UCSD-AML1 (cell line): ENCODE data around the gene MMP23B.

Experiments used
- DNase-seq: peaks from one replicate; lab custom pipeline; 2025; ENCODE audit not compliant: unreplicated experiment; lab: John Stamatoyannopoulos, UW

The MMP23B gene

GRCh38 chr1:1618396-1619068, 13.4 kb upstream of the MMP23B start:
- DNase-seq = no peak

DNA sequence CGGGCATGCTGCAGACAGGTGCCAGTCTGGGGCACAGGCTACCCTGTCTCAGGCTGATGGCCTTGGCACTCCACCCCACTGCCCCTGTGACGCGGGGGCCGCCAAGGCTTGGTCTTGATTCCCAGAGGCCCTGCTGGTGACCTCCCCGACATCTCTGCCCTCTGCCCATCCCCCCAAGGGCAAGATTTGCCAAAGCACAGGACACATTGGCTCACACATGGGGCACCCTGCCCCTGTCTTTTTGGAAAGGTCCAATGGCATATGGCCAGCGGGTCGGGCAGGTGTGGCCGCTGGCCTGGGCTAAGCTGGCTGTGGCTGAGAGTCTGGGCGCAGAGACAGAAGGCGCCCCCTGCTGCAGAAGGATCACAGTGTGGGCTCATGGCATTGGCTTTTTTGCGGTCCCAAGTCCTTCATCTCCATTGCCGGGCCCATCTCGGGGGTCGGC, 12.0 kb upstream of the MMP23B start:
- DNase-seq = peak; percentile 33

DNA sequence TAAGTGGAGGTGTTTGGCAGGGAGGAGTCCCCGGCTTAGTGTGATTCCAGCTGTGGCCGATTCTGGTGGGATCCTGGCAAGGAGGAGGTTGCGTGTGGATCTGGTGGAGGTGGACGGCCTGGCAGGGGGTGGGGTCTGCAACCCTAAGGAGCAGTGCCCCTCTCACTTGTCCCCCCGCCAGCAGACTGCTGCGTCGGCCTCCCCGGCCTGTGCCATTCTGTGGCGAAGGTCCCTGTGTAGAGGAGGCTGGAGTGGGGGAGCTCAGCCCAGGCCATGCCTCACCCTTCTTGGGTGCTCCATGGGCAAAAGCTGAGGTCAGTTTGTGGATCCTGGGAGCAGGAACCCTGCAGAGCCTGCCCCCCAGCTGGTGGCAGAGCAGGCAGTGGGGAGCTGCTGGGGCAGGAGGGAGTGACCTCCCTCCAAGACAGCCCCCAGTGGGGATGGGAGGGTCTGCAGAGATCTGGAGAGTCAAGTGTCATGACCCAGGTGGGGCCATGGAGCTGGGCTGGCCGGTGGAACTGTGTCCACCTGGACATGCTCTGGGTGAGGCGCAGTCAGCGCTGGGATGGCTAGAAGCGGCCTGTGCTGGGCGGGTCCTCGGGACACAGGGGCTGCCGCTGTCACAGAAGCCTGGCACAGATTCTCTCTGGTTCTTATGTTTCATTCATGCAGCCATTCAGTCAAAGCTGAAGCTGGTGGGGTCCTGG, 11.4 kb upstream of the MMP23B start:
- no peak for DNase-seq

DNA sequence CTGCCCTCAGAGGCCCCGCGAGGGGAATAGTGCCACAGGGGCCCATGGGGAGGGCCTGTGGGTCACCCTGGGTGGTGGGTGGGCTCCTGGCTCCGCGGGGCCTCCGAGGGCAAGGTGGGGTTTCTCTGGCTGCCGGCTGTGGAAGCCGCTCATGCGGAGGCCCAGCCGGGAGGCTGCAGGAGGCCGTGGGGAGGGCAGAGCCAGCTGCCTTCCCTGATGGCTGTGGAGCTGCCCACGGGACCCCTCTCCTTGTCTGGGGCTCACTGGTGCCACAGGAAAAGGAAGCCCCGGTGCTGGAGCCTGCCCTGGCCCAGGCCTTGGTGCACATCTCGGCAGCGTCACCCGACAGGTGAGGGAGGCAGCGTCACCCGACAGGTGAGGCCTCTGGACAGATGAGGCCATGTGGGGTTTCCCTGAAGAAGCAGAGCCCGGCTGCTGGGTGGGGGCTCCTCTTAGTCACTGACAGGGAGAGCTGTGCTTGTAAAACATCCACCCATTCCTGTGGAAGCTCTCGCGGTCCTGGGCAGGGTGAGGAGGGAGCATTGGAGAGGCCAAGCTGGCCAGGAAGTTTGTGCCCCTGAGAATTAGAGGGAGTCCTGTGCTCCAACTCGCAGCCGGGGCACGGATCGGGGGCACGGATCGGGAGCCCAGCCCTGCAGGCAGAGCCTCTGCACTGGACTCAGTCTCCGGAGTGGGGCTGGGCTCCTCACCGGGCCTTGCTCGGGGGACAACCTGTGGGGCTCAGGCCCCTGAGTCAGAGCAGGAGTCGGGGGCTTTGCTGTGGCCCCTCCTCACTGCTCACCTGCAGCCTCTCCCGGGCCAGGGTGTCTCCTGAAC, 10.6 kb upstream of the MMP23B start:
- DNase-seq = no peak

- no peak for DNase-seq
These were observed 9.8 kb upstream of the MMP23B start for GRCh38 chr1:1622010-1622787.

DNA sequence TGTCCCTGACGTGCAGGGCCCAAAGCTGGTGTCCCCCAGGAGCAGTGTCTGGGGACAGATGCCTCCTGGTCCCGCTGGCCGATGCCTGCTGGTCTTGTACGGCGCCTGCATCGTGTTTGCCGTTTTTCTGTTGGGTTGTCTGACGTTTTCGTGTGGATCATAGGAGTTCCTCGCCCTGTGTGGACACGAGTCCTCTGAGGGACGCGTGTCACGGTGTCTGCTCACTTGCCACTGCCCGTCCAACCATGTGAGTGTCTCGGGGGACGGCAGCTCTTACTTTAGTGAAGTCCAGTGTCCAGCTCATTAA, 9.2 kb upstream of the MMP23B start:
- DNase-seq = no peak

- no peak for DNase-seq
These were observed 8.8 kb upstream of the MMP23B start for GRCh38 chr1:1623181-1623630.

DNA sequence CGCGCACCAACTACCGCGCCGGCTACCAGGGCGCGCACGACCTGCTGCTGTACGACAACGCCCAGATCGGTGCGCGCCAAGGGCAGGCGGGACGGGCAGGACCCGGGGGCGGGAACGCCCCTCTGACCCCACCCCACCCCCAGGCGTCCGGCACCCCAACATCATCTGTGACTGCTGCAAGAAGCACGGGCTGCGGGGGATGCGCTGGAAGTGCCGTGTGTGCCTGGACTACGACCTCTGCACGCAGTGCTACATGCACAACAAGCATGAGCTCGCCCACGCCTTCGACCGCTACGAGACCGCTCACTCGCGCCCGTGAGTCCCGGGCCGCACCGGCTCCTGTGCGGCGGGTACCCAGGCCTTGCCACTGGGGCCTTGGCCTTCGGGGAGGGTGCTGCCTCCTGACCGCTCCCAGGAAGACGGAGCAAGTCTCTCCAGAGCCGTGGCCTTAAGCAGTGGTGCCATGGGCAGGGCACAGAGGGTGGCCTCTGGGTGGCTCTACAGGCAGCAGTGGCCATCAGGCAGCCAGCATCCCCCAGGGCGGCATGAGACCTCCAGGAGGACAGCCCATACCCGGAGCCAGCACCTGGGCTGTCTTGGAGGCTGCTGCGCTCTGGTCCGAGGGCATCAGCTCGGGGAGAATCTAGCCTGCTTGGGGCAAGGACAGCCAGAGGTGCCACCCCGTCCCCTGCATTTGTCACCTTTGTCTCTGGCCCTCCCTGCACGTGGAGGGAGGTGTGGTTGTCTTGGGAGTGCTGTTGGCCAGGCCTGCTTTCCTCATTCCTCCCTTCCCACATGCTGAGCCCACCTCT, 8.1 kb upstream of the MMP23B start:
- DNase-seq = no peak

DNA sequence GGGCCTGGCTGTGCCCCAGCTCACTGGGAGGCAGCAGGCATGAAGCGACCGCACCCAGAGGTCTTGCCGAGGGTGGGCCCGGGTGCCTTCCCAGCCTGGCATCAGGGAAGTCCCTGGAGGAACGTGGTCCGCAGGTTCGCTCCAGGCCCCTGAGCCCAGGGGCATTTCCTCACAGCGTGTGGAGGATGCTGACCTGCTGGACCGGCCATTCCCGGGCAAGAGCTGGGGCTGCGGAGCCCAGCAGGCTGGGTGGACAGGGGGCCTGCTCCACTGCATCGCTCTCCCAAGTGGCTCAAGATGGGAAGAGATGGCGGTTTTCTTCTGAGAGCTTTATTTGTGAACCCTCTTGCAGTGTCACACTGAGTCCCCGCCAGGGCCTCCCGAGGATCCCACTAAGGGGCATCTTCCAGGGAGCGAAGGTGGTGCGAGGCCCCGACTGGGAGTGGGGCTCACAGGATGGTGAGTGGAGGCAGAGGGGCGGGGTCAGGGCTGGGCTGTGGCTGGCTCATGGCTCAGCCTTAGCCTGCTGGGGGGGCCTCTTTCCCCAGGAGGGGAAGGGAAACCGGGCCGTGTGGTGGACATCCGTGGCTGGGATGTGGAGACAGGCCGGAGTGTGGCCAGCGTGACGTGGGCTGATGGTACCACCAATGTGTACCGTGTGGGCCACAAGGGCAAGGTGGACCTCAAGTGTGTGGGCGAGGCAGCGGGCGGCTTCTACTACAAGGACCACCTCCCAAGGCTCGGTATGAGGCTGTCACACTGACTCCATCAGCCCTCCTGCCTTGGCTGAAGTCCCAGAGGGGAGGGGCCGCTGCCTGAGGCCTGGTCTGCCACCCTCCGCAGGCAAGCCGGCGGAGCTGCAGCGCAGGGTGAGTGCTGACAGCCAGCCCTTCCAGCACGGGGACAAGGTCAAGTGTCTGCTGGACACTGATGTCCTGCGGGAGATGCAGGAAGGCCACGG, 7.2 kb upstream of the MMP23B start:
- DNase-seq = no peak

DNA sequence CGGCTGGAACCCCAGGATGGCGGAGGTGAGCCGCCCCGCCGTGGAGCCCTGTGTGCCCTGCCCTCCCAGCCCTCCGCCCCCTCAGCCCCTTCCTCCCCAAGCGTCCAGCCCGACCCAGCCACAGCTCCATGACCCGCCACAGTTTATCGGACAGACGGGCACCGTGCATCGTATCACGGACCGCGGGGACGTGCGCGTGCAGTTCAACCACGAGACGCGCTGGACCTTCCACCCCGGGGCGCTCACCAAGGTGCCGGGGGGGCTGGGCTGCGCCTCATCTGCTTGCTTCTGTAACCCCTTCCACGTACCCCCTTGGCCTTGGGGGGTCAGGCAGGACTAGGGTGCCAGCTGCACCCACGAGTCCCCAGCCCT, 6.6 kb upstream of the MMP23B start:
- no peak for DNase-seq

DNA sequence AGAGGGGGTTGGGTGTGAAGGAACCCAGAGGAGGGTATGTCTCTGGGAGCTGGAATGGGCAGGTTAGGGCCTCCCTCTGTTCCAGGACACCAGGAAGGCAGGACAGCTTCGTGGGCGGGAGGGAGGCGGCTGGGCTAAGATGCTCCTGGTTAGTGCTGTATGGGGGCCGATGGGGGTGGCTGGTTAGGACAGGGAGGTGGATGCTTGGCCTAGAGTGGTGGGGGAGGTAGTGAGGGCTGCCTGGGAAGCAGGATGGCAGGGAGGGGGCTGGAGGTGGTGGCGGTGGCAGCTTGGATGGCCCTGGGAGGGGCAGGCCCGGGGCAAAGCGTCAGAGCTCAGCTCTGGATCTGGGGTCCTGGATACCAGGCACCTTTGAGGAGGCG, 6.2 kb upstream of the MMP23B start:
- DNase-seq = no peak

- DNase-seq = no peak
These were observed 5.5 kb upstream of the MMP23B start for GRCh38 chr1:1626207-1627141.

DNA sequence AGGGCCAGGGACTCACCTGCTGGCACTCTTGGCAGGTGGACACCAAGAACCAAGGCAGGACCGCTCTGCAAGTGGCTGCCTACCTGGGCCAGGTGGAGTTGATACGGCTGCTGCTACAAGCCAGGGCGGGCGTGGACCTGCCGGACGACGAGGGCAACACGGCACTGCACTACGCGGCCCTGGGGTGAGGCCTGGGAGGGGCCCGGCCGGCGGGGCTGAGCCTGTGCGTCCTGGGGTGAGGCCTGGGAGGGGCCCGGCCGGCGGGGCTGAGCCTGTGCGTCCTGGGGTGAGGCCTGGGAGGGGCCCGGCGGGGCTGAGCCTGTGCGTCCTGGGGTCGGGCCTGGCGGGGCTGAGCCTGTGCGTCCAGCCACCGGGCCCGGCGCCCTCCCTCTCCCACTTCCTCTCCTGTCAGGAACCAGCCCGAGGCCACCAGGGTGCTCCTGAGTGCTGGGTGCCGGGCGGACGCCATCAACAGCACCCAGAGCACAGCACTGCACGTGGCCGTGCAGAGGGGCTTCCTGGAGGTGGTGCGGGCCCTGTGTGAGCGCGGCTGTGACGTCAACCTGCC, 4.6 kb upstream of the MMP23B start:
- DNase-seq = no peak

GRCh38 chr1:1627829-1628753, 3.9 kb upstream of the MMP23B start:
- DNase-seq = no peak

- no peak for DNase-seq
These were observed 3.1 kb upstream of the MMP23B start for GRCh38 chr1:1628754-1629429.

DNA sequence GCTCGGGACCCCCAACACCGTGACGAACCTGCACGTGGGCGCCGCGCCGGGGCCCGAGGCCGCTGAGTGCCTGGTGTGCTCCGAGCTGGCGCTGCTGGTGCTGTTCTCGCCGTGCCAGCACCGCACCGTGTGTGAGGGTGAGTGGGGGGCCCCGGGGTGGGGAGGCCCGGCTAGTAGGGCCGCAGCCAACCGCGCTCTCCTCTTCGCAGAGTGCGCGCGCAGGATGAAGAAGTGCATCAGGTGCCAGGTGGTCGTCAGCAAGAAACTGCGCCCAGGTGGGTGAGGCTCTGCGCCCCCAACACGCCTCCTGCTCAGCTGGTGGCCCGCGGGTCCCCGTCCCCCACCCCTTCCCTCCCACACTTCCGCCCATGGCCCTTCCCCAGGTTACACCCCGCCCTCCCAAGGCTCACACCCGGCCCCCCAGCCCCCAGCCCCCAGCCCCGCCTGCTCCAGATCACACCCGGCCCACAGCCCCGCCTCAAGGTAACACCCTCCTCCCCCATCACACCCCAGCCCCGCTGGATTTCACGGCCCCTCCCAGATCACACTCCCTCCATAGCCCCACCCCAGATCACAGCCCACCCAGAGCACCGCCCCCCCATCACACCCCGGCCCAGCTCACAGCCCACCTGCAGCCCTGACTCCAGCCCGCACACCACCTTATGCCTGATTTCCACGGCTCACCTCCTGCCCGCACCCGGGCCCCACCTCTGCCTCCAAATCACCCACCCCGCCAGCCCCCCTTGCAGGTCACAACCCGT, 2.4 kb upstream of the MMP23B start:
- no peak for DNase-seq
